Effector CD8-positive, alpha-beta T cell (primary cell): ENCODE measurements around the gene MYH1.
"Not testable (repeated sequence)": the region's sequence is repeated elsewhere in the genome, so short reads cannot be mapped to it uniquely, and the experiment has no call there.

Source experiments
- DNase-seq: peaks from one replicate; lab custom pipeline; 2025; lab: John Stamatoyannopoulos, UW
- total RNA-seq, 4 experiments: gene quantifications; one replicate each; lab custom pipeline; 2026; lab: John Stamatoyannopoulos, UW

The MYH1 gene
- total RNA-seq: 0 reads per million in 4 experiments

DNA sequence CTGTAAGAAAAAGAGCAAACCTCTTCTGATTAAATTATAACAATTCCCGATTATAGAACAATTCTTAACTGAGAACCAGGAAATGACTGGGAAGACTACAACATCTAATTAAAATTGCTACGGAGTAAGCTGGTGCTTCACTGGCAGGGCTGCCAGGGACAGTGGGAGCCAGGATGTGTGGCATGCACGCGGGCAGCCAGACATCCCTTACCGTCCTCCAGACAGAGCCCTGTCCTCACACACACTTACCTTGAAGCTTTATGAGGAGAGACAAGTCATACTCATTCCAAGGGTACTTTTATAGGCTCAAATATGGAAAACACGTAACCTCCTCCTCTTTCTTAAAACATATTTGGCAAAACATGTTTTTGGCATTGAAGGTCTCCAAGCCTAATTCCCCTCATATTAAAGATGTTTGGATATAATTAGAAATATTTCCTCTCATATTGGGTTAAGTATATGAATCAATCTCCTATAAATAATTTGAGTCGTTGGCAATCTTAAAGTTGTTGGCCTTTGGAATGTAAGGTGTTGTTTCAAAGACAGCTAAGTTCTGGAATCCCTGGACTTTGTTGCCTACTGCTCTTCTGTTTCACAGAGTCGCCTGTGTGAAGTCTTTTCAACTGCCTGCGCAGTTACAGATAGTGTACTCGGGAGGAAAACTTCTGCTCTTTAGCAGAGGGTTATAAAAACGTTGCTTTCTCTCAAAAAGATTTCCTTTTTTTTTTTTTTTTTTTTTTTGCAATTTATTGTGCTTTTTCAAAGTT, at the start of gene MYH1:
Gene MYH1 (minus strand): TSS at position 272 of the 767 bp plus-strand sequence. CDS start 1,900 bp downstream, outside the sequence.
- no peak for DNase-seq

DNA sequence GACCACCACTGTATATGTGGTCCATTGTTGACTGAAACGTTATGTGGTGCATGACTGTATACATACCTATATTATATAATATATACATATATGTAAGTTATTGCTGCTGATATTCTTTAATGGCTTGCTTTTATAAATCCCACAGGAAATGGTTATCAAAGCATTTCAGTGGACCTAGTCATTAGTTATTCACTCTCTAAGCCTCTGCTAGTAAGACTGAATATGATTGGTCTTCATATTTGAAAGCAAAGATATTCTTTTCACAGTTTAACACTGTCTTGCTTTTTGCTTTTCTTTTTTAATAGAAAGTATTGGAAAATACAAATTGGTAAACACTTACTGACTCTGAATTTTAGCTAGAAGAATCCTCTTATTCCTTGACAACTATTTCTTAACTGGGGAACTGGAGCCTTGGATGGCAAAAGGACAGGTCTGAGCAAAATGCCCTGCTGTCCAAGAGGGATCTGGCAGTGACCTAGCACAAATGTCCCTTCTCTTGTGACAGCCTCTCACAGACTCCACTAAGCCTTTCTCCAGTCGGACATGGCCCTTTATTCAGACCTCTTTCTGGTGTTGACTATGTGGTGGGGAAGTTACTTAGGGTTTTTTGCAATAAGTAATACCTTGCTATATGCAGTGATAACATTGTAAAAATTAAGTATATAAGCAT, 45.8 kb upstream of the MYH1 start:
- DNase-seq: no peak

DNA sequence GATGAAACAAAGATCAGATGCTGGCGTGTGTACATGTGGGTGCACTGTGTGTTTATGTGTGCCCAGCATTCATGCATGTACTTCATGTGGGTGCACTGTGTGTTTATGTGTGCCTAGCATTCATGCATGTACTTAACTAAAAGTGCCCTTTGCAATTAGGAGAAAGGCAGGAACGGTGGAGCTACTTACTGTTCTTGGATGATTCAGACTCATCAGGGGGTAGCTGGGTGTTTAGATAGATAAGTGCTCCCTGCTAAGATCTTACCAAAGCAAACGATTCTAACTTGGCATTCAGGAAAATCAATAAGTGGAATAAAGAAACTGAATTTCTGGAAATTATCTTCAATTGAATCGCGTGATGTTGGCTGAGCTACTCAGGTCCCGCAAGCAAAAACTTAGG, 39.7 kb upstream of the MYH1 start:
- DNase-seq: no peak

DNA sequence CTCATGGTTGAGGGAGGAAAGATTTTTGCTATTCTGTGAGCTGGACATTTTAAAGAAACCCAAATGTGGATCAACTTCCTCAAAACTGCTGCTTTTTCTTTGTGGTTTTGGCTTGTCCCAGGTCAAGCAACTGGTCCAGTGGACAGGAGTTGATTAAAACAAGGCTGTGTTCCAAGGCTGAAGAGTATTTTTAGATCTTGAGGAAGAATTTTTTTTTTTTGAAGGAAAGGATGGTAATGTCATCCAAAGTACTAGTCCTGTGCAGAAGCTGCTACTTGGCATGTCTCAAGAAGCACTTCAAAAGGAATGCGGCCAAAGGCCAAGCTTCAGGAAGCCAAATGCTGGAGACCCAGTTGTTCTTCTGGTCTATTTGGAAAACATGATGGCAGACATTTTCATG, 39.1 kb upstream of the MYH1 start:
- no peak for DNase-seq

DNA sequence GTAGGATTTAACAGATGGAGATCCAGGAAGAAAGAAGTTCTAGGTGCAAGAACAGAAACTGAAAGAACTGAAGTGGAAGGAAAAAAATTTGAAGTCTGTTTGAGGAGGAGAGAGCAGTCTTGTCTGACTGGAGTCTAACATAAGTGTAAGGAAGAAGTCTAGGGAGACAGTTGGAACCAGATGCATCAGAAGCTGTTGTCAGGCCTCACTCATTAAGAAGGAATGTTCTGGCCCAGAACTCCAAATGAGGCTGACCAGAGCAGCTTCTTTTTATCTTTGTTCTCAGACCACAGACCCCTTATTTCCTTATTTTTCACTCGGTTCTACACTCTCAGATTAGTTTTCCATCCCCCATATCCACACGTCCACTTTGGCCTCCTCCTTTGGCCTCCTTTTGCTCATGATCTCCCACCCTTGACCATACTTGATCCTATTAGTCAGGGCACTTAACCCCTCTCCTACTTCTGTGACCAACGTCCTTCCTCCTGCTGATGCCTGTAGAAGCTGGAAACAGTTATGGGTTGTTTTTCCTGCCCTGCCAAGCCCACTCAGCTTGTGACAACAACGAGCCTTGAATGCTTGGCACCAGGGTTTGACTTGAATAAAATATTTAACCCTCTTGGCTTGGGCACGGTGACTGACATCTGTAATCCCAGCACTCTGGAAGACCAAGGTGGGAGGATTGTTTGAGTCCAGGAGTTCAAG, 38.1 kb upstream of the MYH1 start:
- DNase-seq: no peak

DNA sequence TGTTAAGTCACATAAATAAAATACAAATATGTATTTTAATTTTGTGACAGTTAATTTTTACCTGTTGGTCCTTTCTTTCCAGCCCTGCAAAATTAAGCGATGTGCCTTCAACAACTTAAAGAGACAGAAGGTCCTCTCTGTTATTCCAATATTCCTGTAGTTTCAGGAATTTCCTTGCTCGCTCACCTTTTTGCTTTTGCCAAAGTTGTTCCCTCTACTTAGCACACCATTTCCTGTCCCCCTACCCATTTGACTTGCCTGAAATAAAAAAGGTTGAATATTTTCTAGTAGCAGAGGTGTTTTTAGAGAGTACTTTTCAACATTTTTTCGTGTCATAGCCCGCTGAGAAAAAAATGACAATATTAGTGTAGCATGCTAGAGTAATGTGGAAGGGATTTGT, 31.7 kb upstream of the MYH1 start:
- no peak for DNase-seq

DNA sequence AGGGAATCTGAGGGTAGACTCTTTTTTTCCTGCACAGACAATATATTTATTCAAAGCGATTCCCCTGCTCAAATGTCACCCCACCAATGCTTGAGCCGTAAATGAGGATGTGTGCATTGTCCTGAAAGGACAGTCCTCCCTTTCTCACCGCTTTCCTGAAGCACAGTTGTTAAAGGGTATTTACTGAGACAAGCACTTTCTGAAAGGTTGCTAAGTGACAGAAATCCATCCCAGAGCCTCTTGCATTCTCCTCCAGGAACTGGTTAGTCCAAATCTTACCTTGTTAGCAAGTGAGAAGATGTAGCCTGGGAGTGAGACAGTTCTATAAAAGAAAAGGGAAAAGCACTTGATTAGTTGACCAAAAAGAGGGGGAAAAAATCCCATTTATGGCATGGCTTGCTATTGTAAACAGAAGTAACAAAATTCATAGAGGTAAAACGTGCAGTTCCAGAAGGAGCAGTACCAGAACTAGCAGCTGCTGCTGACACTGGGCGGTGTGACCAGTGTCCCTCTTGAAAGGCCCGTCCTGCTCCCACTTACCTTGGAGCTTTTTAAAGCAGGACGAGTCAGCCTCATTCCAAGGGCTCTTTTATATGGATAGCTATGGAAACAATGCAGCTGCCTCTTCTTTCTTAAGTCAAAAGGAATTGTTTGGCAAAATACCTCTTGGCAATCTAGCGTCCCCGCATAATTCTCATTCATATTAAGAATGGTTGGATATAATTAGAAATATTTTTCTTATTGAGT, 30.9 kb upstream of the MYH1 start, which contains the start of gene MYH2:
Gene MYH2 (minus strand): TSS at position 563 of the 747 bp plus-strand sequence. CDS start 1,738 bp downstream, outside the sequence.
- DNase-seq: no peak

DNA sequence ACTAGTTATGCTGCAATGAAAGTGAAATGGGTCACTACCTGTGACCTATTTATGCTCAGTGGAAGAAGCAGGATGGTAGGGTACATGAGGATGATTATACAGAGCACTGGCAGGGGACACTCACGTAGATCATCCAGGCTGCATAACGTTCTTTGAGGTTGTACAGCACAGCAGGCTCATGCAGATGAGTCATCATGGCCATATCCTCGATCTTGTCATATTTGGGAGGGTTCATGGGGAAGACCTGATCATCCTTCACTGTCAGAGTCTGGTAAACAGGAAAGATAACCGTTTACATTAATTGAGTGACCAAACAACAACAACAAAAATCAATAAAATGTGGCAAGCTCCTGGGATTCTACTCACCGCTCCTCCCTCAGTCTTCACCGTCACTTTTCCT, 29.0 kb upstream of the MYH1 start:
- no peak for DNase-seq

DNA sequence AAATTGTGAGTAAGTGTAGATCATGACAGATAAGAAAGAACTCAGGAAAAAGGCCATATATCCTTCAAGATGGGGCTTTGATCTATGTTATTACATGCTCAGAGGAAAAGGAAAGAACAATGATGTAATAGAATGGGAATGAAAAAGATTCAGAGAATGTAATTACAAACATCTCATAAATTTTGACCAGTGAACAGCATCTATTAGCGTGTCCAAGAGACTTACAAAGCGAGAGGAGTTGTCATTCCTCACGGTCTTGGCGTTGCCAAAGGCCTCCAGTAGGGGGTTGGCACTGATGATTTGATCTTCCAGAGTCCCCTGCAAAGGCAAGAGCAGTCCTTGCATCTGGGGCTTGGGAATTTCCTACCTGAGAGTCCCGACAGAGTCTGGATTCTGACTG, 25.1 kb upstream of the MYH1 start:
- not testable (repeated sequence) for DNase-seq

DNA sequence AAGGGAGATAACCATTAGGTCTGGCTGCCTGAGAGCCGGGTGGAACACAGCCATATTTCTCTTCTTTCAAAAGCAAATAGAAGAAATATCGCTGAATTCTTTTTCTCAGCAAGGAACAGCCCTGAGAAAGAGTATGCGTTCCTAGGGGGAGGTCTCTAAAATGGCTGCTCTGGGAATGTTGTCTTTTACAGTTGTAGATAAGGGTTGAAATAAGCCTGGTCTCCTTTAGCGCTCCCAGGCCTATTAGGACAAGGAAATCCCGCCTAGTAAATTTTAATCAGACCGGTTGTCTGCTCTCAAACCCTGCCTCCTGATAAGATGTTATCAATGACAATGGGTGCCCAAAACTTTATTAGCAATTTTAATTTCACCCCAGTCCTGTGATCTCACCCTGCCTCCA, 22.8 kb upstream of the MYH1 start:
- not testable (repeated sequence) for DNase-seq

DNA sequence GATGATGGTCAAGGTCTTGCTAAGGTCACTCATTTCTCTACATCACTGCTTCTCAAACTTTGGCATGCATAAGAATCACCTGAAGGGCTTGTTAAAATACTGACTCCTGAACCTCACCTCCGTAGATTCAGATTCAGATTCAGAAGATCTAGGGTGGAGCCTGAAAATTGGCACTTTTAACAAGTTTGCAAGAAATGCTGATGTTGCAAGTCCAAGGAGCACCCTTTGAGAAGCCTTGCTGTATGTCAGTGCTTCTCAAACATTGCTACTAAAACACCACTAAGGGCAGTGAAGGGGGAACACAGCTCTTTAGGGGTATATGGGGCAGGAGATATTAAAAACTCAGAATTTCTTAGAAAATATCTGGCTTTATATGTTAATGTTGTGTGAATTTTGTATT, 13.7 kb upstream of the MYH1 start:
- DNase-seq: no peak

DNA sequence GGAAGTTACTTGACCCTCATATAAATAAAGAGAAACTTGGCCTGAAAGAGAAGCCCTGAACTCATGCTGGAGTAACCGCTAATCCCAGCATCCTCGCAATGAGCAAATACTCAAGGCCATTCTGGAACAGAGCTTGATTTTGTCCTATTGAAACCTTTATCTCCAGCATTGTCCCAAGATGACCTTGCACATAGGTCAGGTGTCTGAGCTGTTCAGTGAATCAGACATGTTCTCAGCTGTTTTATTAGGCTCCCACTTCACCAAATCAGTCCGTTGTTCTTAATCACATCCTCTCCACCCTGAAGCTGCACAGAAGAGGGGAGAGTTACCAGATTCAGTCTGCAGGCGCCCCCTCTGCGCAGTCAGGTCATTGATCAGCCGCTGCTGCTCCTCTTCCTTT, 9.1 kb upstream of the MYH1 start:
- no peak for DNase-seq

DNA sequence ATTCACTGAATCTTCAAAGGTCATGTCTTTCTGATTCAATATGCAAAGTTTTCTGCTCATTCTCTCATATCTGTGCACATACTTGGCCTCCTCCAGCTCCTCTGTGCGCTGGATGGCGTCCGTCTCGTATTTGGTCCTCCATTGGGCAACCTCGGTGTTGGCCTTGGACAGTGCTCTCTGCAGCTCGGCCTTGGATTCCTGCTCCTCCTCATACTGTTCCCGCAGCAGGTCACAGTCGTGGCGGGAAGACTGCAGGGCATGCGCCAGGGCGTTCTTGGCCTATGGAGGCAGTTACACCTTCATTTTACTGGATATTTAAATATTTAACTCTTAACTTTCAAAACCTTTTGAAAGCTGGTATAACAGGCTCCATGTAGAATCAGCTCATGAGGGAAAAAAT, 8.2 kb upstream of the MYH1 start:
- no peak for DNase-seq

DNA sequence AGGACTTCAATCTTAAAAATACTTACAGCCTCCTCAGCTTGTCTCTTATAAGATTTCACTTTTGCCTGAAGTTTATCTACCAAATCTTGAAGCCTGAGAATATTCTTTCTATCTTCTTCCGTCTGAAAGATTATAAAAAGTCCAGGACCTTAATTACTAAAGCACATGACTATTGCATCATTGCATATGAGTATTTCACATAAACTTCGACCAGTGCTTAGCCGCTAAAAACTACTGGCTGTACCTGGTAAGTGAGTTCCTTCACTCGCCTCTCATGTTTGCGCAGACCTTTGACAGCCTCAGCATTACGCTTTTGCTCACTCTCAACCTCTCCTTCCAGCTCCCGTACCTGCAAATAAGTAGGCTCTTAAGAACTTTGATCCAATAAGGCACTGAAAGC, 4.7 kb upstream of the MYH1 start:
- DNase-seq: no peak

DNA sequence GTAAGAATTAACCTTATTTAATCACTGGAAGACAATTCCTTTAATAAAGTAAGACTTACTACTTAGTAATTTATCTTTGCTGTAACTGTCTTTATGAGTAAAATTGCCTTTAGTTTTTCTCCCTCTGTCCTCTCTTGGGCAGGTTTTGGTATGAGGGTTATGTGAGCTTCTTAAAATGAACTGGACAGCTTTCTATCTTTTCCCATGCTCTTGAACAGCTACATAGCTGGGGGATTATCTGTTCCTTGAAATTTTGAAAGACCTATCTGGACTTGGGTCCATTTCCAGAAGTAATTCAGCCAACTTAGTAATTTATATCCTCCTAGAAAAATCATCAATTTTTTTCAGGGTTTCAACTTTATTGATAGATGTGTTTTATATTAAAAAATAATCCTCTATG, 3.6 kb upstream of the MYH1 start:
- no peak for DNase-seq

DNA sequence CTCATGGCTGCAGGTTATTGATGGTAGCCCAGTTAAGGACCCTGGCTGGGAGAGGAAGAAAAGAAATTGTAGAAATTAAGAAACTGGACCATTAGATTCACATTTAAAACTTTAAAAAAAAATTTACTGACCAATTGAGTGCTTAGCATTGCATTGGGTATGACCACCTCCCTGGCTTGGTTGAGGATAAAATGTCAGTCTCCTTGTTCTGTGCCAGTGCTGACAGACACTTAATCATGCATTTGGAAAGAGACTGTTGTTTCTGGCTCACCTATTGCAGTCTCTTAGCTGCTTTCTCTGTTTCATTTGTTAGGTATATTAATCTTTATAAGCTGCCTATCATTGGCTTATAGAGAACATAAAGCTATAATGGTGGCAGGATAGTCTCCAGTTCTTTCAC, 1.7 kb downstream of the MYH1 start:
- no peak for DNase-seq

DNA sequence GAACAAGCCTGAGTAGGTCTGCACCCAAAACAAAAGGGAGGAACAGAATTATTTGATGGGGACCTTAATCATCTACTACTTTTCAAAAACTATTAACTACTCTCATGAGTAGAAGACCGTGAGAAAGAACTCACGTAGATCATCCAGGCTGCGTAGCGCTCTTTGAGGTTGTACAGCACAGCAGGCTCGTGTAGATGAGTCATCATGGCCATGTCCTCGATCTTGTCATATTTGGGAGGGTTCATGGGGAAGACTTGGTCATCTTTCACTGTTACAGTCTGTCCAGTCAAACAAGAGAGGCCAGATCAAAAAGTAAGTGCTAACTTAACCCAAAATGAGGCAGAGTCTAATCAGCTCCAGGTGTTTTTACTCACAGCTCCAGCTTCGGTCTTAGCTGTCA, 2.3 kb downstream of the MYH1 start:
- no peak for DNase-seq

DNA sequence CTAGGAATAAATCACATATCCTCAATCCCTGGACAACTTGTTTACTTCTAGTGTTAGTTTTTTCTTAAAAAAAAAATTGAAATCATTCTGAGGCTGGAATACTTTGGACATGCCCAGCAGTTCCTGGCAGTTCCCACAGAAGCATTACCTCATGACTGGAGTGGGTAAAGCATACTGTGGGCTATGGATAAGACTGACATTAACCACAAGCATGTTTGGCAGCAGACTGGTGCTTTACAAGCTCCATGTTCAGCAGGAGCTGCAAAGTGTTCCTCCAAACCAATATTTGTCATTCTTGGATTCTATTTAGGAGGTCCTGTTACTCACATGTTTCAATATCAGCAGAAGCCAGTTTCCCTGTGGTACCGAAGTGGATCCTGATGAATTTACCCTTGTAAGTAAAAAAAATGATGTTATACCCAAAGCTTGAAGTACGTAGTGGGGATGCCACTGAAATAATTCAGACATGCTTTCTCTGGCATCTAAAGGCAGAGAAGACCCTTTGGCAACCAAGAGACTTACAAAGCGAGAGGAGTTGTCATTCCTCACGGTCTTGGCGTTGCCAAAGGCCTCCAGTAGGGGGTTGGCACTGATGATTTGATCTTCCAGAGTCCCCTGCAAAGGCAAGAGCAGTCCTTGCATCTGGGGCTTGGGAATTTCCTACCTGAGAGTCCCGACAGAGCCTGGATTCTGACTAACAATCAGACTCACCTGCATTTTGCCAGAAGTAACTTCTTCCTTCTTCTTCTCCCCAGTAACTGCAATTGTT, 4.9 kb downstream of the MYH1 start:
- DNase-seq: no peak

DNA sequence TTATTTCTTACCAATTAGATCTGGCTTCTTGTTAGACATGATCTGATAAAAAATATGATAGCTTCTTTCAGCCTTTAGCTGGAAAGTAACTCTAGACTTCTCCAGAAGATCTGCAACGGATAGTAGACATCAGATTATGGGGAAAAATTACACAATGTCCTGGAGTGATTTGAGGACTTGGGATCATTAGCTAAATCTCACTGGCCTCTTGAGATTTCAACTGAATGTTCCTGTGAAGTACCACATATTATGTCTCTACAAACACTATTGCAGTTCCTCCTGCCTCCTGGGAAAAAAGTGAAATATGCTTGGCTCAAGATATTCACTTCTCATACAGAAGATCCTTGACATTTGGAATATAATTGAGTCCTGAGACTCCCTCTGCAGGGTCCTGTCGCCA, 5.5 kb downstream of the MYH1 start:
- DNase-seq: no peak

DNA sequence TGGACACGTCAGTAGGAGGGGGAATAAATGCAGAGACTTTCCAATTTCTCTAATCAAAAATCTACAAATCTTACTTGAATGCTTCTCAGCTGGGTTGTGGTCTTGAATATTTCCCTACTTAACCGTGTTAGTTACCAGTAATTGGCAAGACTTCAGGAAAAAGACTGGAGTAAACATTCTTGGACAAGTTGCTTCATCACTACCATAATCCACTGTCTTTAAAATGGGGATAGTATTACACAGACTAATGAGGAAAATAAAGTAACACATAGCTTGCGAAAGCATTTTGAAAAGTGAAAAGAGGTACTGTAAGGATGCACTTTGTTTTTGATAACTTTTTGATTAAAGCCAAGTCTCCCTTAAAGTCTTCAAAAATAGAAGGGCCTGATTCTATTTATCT, 18.4 kb downstream of the MYH1 start:
- no peak for DNase-seq

DNA sequence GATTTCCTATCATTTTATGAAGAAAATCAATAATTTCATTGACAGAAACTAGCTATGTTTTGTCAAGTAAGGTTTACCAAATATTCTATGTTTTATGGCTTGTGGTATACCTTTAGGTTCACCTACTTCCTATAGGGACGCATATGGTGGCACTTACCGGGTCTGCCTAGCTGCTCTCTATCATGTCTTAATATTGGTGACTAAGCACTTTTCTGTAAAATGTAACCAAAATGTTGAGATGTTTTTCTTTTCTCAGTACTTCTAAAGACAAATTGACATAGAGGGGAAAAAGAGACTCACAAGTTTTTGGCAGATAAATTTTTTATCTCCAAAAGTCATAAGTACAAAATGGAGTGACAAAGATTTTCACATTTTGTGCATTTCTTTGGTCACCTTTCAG, 26.3 kb downstream of the MYH1 start:
- no peak for DNase-seq
